Panc1 (cell line): Measurements from ENCODE around the gene CABLES2. TPM values are rescaled to one million over a fixed set of nuclear protein-coding genes. Genes with fewer than 3 reads are reported as not detected.

Experiments used
- ATAC-seq: fragments of 200-7000 bp; cut with Tn5 transposase; 2 replicates; pipeline ENCODE4 v1.9.1; 2020; ENCODE audit warnings: mild to moderate bottlenecking, moderate library complexity
- BruUV-seq: library from RNA; stranded (reverse); fragments of 400-500 nt; replicated peaks from 2 replicates; lab custom pipeline; 2021; lab: Mats Ljungman, UMichigan
- CTCF ChIA-PET: fragments of 300-600 bp; sonication (Branson Sonifier 250); formaldehyde crosslinking; loops from one replicate; lab custom pipeline; 2022; ENCODE audit warnings: antibody characterized with exemption; lab: Charles Lee
- POLR2A ChIA-PET: fragments of 300-600 bp; sonication (Branson Sonifier 250); formaldehyde crosslinking; loops from one replicate; lab custom pipeline; 2022; ENCODE audit warnings: antibody characterized with exemption; lab: Charles Lee
- DNase-seq: peaks from one replicate; pipeline ENCODE4 v3.0.0-alpha.2; 2010; ENCODE audit warnings: low read depth, low spot score
- H3K27ac ChIP-seq: 2 replicates; pipeline ENCODE4 v1.5.1; 2011; ENCODE audit warnings: mild to moderate bottlenecking, low read length, inconsistent platforms
- H3K27me3 ChIP-seq: fragments of 200-500 bp; sonication (Bioruptor generic); 2 replicates; pipeline ENCODE4 v1.6.0; 2014; ENCODE audit warnings: low read length, inconsistent platforms; ENCODE audit not compliant: control insufficient read depth, insufficient read depth
- H3K36me3 ChIP-seq: fragments of 200-500 bp; sonication (Bioruptor generic); 2 replicates; pipeline ENCODE4 v1.5.1; 2014; ENCODE audit warnings: inconsistent platforms, mild to moderate bottlenecking, low read length, moderate library complexity; ENCODE audit not compliant: control insufficient read depth, insufficient read depth
- H3K4me1 ChIP-seq: 2 replicates; pipeline ENCODE4 v1.5.1; 2011; ENCODE audit warnings: inconsistent platforms, mild to moderate bottlenecking, low read length, moderate library complexity; ENCODE audit not compliant: control insufficient read depth, insufficient read depth
- H3K4me3 ChIP-seq, 2 experiments: 2 replicates each; pipeline ENCODE4 v1.5.1; 2011 to 2012; ENCODE audit warnings: low read depth in 2 of 2, low read length in 2 of 2, mild to moderate bottlenecking in 2 of 2, inconsistent platforms in 1 of 2, moderate library complexity in 1 of 2
- H3K9me3 ChIP-seq: fragments of 200-500 bp; sonication (Bioruptor generic); 2 replicates; pipeline ENCODE4 v1.5.1; 2014; ENCODE audit warnings: low read depth, mild to moderate bottlenecking, inconsistent platforms, low read length, moderate library complexity; ENCODE audit not compliant: control insufficient read depth, insufficient read depth
- POLR2AphosphoS5 ChIP-seq: IDR thresholded peaks from 2 replicates; pipeline ENCODE4 v1.6.1; 2012; ENCODE audit warnings: mild to moderate bottlenecking, low read depth, low read length, moderate library complexity
- SIN3A ChIP-seq: IDR thresholded peaks from 2 replicates; pipeline ENCODE4 v1.6.1; 2012; ENCODE audit warnings: low read depth, mild to moderate bottlenecking, low read length, moderate library complexity, borderline replicate concordance; ENCODE audit not compliant: insufficient read depth
- TCF7L2 ChIP-seq: IDR thresholded peaks from 2 replicates; pipeline ENCODE4 v1.6.1; 2011; ENCODE audit warnings: mild to moderate bottlenecking, low read depth, low read length, inconsistent platforms
- in situ Hi-C: cut with HindIII; loops from 2 replicates; pipeline ENCODE4 v1.10.0; 2016; ENCODE audit warnings: low sequenced_read_pairs, low pct_unique_long_range_greater_than_20kb
- intact Hi-C: fragments of 100-400 bp; cut with micrococcal nuclease; formaldehyde crosslinking; loops from one replicate; pipeline ENCODE4 v1.10.0; 2022; ENCODE audit not compliant: unreplicated experiment
- total RNA-seq: library from RNA; stranded (reverse); gene quantifications from one replicate; pipeline ENCODE4 v1.2.1, GENCODE V29; 2021; ENCODE audit not compliant: unreplicated experiment
- TF ChIP-seq, protein P1 (sequence below): fragments of 450-650 bp; IDR thresholded peaks from 2 replicates; pipeline ENCODE4 v1.5.1; 2017; ENCODE audit warnings: mild to moderate bottlenecking
- TF ChIP-seq, protein P2 (sequence below), 2 experiments: IDR thresholded peaks; 2 replicates each; pipeline ENCODE4 v1.6.1; 2011 to 2012; ENCODE audit warnings: low read depth in 2 of 2, control low read depth in 1 of 2, low read length in 1 of 2, mild to moderate bottlenecking in 1 of 2, moderate library complexity in 1 of 2; ENCODE audit not compliant: insufficient read depth in 1 of 2

CABLES2 gene
- total RNA-seq, 1 experiment from 2014 or later: 9.8 TPM

DNA sequence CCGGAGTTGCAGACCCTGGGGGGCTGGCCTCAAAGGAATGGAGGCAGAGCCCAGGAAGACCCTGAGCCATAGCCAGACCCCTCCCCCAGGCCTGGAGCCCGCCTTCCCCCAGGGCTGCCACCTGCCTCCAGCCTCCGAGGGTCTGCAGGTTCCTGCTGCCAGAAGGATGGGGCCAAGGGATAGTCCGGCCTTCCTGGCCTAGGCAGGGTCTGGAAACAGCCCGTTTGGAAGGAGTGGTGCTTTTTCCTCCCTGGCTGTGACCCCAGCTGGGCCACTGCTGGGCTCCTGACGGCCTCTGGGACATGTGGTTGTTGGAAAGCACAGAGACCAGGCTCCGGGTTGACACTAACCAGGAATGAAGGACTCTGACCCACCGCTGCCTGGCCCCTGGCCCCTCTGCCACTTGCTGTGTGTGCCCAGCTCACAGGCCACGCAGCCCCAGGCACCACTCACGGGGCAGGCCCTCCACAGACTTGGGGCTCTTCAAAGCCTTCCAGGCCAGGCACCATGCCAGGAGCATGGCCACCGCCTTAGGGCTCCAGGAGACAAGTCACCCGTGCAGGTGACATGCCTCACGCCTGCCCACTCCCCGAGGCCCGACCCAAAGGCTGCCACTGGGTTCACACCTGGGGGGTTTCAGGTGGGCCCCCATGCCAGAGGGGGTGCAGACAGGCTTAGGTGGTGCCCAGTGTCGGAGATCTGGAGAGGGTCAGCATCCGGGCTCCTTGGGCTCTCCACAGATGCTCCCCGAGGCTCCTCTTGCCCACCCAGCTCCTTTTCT is 36.1 kb downstream of the CABLES2 start:
- H3K9me3 ChIP-seq: no peaks in the 10 kb centered on the region
- in situ Hi-C loops: no loop called here
- peak; percentile 61 for TF ChIP-seq TCF7L2
- TF ChIP-seq, protein P1, sequence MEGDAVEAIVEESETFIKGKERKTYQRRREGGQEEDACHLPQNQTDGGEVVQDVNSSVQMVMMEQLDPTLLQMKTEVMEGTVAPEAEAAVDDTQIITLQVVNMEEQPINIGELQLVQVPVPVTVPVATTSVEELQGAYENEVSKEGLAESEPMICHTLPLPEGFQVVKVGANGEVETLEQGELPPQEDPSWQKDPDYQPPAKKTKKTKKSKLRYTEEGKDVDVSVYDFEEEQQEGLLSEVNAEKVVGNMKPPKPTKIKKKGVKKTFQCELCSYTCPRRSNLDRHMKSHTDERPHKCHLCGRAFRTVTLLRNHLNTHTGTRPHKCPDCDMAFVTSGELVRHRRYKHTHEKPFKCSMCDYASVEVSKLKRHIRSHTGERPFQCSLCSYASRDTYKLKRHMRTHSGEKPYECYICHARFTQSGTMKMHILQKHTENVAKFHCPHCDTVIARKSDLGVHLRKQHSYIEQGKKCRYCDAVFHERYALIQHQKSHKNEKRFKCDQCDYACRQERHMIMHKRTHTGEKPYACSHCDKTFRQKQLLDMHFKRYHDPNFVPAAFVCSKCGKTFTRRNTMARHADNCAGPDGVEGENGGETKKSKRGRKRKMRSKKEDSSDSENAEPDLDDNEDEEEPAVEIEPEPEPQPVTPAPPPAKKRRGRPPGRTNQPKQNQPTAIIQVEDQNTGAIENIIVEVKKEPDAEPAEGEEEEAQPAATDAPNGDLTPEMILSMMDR: no peak
- no peak for ATAC-seq
- no peaks in the 10 kb centered on the region for H3K27me3 ChIP-seq
- no peak overlapping the region for H3K4me3 ChIP-seq
- peaks cover 70% of the 10 kb centered on the region for H3K4me1 ChIP-seq
- intact Hi-C loops: no loop called here
- CTCF ChIA-PET: interaction anchor here (0.9 to 1.2 kb wide), 2 partner anchors 11 to 69 kb away, joined by 3 to 4 read pairs; no protein-coding TSS in a partner anchor
- BruUV-seq: no TSS peak
- DNase-seq: no peak
- POLR2A ChIA-PET: interaction anchor here (0.6 kb wide), 1 partner anchor 425 kb away, joined by 3 read pairs; the partner anchor contains the start of gene MRGBP
- no peaks in the 10 kb centered on the region; the same call in 1 of the 2 replicates for H3K36me3 ChIP-seq
- peak overlapping the region; percentile 94 for H3K27ac ChIP-seq

DNA sequence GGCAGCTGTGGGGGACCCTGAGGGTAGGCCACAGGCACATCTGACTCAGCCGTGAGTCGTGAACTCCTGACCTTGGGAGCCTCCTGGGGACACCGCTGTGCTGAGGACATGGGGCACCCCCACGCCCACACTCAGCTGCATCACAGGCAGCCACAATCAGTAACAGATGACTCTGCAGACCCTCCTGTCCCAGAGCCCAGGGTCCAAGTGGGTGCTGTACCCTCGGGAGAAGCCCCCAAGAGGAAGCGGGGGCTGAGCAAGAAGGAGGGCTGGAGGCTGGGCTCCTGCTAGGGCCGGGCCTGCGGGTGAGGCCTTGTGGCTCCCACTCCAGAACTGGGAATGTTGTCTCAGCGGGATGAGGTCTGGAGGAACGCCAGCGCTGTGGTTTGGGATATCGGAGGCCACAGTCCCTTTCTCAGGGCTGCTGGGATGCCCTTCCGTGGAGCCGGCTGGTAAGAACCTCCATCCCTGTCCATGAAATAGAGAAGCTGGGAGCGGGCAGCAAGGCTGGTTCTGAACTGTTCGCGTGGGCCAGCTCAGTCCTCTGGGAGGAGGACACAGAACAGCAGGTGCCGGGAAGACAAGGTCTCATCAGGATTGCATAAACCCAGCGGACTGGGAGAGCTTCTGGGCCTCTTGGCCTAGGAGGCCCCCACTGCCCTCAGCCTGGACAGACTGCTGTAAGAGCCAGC is 36.8 kb downstream of the CABLES2 start:
- intact Hi-C loops: no loop called here
- no TSS peak for BruUV-seq
- Histone ChIP-seq H3K36me3 (no peaks in the 10 kb centered on the region; the same call in 1 of the 2 replicates), H3K4me3 (no peak overlapping the region), H3K4me1 (peaks cover 65% of the 10 kb centered on the region), H3K9me3 (no peaks in the 10 kb centered on the region), H3K27me3 (no peaks in the 10 kb centered on the region), H3K27ac (peak overlapping the region; percentile 94)
- CTCF ChIA-PET: interaction anchor here (0.9 kb wide), 1 partner anchor 68 kb away, joined by 3 read pairs; no protein-coding TSS in a partner anchor
- ATAC-seq: peak; percentile 37
- DNase-seq: no peak
- POLR2A ChIA-PET: interaction anchor here (0.6 kb wide), 2 partner anchors 9 to 111 kb away, joined by 4 read pairs; no protein-coding TSS in a partner anchor
- TF ChIP-seq SIN3A (no peak), TCF7L2 (no peak), POLR2AphosphoS5 (peak; percentile 27; the same call in 1 of the 2 replicates)
- TF ChIP-seq, protein P2, sequence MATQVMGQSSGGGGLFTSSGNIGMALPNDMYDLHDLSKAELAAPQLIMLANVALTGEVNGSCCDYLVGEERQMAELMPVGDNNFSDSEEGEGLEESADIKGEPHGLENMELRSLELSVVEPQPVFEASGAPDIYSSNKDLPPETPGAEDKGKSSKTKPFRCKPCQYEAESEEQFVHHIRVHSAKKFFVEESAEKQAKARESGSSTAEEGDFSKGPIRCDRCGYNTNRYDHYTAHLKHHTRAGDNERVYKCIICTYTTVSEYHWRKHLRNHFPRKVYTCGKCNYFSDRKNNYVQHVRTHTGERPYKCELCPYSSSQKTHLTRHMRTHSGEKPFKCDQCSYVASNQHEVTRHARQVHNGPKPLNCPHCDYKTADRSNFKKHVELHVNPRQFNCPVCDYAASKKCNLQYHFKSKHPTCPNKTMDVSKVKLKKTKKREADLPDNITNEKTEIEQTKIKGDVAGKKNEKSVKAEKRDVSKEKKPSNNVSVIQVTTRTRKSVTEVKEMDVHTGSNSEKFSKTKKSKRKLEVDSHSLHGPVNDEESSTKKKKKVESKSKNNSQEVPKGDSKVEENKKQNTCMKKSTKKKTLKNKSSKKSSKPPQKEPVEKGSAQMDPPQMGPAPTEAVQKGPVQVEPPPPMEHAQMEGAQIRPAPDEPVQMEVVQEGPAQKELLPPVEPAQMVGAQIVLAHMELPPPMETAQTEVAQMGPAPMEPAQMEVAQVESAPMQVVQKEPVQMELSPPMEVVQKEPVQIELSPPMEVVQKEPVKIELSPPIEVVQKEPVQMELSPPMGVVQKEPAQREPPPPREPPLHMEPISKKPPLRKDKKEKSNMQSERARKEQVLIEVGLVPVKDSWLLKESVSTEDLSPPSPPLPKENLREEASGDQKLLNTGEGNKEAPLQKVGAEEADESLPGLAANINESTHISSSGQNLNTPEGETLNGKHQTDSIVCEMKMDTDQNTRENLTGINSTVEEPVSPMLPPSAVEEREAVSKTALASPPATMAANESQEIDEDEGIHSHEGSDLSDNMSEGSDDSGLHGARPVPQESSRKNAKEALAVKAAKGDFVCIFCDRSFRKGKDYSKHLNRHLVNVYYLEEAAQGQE (IDR thresholded peaks at IDR 0.05; ENCODE audit: insufficient read depth in 1 of 2, low read depth in 2 of 2, low read length in 1 of 2): peak; percentile 21 to 41; a peak in 1 of 4 replicates
- in situ Hi-C loops: no loop called here
